Measurements from ENCODE around the gene PCYOX1L. TPM values are rescaled to one million over a fixed set of nuclear protein-coding genes. Genes with fewer than 3 reads are reported as not detected.

The PCYOX1L gene
- total and polyA plus RNA-seq, 2 donors (not counting 1 experiment from before 2014, with no cell fraction given), result 7.6 to 9.1 TPM

DNA sequence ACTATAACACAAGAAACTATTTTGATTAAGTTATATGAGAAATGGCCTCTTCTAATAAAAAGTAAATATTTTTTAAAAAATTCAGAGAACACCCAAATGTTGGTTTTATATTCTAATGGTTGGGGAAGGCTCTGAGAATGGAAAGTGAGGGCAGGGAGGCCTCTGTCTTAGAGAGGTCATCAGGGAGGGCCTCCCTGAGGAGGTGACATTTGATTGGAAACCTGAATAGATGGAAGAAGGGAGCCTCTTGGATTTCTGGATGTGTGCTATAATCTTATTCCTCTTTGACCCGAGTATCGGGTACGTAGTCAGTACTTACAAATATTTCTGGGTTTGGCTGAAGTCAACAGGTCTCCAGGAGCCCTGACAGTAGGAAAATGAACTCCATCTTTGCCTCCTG, 38.7 kb upstream of the PCYOX1L start:
- H3K9ac ChIP-seq (ENCODE audit: insufficient read depth, low read length), result no peak overlapping the region
- no peak overlapping the region for H3K4me3 ChIP-seq (replicated peaks in 1 of 4; ENCODE audit: control extremely low read depth in 1 of 4, insufficient read depth in 1 of 4, low read depth in 3 of 4, low read length in 4 of 4)
- DNase-seq (ENCODE audit: low read depth in 2 of 2), result no peak

DNA sequence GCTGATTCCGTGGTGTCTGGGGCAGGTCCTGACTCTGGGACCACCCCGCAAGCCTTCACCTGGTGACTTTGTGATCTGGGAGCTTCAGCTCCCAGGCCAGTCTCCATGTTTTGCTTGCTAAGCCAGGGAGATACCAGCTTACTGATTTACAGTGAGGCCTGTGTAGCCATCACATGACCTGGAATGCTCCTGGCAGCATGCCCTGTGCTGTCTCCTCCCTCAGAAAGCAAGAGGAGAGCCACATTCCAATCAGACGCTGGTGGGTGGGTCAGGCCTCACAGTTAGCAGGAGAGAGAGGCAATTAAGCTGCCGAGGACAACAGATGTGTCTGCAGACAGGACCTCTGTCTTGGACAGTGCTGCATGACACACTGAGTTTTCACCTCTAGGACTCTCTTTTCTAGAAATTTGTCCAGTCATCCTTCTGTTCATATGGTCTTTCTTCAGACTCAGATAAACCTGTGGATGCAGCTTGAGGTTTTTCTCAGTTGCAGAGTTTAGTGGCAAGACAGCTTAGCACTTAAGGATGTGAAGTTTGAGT, 37.0 kb upstream of the PCYOX1L start:
- TF ChIP-seq, protein P1, sequence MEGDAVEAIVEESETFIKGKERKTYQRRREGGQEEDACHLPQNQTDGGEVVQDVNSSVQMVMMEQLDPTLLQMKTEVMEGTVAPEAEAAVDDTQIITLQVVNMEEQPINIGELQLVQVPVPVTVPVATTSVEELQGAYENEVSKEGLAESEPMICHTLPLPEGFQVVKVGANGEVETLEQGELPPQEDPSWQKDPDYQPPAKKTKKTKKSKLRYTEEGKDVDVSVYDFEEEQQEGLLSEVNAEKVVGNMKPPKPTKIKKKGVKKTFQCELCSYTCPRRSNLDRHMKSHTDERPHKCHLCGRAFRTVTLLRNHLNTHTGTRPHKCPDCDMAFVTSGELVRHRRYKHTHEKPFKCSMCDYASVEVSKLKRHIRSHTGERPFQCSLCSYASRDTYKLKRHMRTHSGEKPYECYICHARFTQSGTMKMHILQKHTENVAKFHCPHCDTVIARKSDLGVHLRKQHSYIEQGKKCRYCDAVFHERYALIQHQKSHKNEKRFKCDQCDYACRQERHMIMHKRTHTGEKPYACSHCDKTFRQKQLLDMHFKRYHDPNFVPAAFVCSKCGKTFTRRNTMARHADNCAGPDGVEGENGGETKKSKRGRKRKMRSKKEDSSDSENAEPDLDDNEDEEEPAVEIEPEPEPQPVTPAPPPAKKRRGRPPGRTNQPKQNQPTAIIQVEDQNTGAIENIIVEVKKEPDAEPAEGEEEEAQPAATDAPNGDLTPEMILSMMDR (conservative IDR thresholded peaks at IDR 0.05 in 1 of 2, IDR thresholded peaks at IDR 0.05 in 1 of 2; ENCODE audit: low read depth in 1 of 2, low read length in 2 of 2), result no peak
- no peak for TF ChIP-seq EZH2 (IDR thresholded peaks at IDR 0.05; ENCODE audit: low read length, missing control alignments)
- Histone ChIP-seq H4K20me1 (ENCODE audit: control insufficient read depth, extremely low read depth, insufficient read depth, low read length) (no peaks in the 10 kb centered on the region), H3K4me3 (replicated peaks in 1 of 4; ENCODE audit: control extremely low read depth in 1 of 4, insufficient read depth in 1 of 4, low read depth in 3 of 4, low read length in 4 of 4) (no peak overlapping the region), H3K4me1 (ENCODE audit: control insufficient read depth, extremely low read depth, insufficient read depth, low read length) (peaks cover 10% of the 10 kb centered on the region), H3K79me2 (ENCODE audit: control insufficient read depth, insufficient read depth, low read length) (no peaks in the 10 kb centered on the region), H3K9ac (ENCODE audit: insufficient read depth, low read length) (no peak overlapping the region), H3K4me2 (ENCODE audit: extremely low read depth, insufficient read depth, low read length) (peak overlapping the region; percentile 62), H2AFZ (ENCODE audit: low read length) (peak overlapping the region; percentile 53), H3K36me3 (ENCODE audit: control insufficient read depth, insufficient read depth, low read length) (no peaks in the 10 kb centered on the region), H3K27me3 (ENCODE audit: control insufficient read depth, insufficient read depth, low read length) (no peaks in the 10 kb centered on the region), H3K27ac (ENCODE audit: insufficient read depth, low read length) (peak overlapping the region; percentile 57), H3K9me3 (ENCODE audit: control insufficient read depth, insufficient read depth, low read depth, low read length) (no peaks in the 10 kb centered on the region)
- DNase-seq (ENCODE audit: low read depth in 2 of 2), result peak; percentile 92 to 94

More for the DNA sequence above, 38.7 kb upstream of the PCYOX1L start:
- H3K27ac ChIP-seq (ENCODE audit: insufficient read depth, low read length), result no peak overlapping the region
- H3K4me2 ChIP-seq (ENCODE audit: extremely low read depth, insufficient read depth, low read length), result no peak overlapping the region
- no peaks in the 10 kb centered on the region for H4K20me1 ChIP-seq (ENCODE audit: control insufficient read depth, extremely low read depth, insufficient read depth, low read length)
- H3K4me1 ChIP-seq (ENCODE audit: control insufficient read depth, extremely low read depth, insufficient read depth, low read length), result peaks cover 10% of the 10 kb centered on the region
- no peaks in the 10 kb centered on the region for H3K27me3 ChIP-seq (ENCODE audit: control insufficient read depth, insufficient read depth, low read length)
- H3K9me3 ChIP-seq (ENCODE audit: control insufficient read depth, insufficient read depth, low read depth, low read length), result no peaks in the 10 kb centered on the region
- no peaks in the 10 kb centered on the region for H3K36me3 ChIP-seq (ENCODE audit: control insufficient read depth, insufficient read depth, low read length)
- H2AFZ ChIP-seq (ENCODE audit: low read length), result no peak overlapping the region
- no peaks in the 10 kb centered on the region for H3K79me2 ChIP-seq (ENCODE audit: control insufficient read depth, insufficient read depth, low read length)
- TF ChIP-seq, protein P1 (conservative IDR thresholded peaks at IDR 0.05 in 1 of 2, IDR thresholded peaks at IDR 0.05 in 1 of 2; ENCODE audit: low read depth in 1 of 2, low read length in 2 of 2), result no peak
- no peak for TF ChIP-seq EZH2 (IDR thresholded peaks at IDR 0.05; ENCODE audit: low read length, missing control alignments)

DNA sequence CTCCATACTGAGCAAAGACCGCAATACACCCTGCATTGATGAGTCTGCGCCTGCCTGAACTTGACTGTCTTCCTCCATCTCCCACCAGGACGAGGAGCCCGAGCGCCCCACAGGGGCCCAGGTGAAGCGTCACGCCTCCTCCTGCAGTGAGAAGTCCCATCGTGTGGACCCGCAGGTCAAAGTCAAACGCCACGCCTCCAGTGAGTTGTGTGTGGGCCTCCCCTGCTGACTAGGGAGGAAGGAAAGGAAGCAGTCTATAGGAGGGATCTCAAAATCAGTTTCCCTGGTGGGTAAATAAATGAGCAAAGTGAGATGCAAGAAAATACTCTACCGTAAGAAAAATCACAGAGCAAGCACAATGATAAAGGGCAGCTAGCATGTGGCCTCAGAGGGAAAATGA, 35.3 kb upstream of the PCYOX1L start:
- DNase-seq (ENCODE audit: low read depth in 2 of 2), result no peak
- Histone ChIP-seq H3K4me1 (ENCODE audit: control insufficient read depth, extremely low read depth, insufficient read depth, low read length) (peaks cover 10% of the 10 kb centered on the region), H4K20me1 (ENCODE audit: control insufficient read depth, extremely low read depth, insufficient read depth, low read length) (no peaks in the 10 kb centered on the region), H3K27me3 (ENCODE audit: control insufficient read depth, insufficient read depth, low read length) (no peaks in the 10 kb centered on the region), H3K4me3 (replicated peaks in 1 of 4; ENCODE audit: control extremely low read depth in 1 of 4, insufficient read depth in 1 of 4, low read depth in 3 of 4, low read length in 4 of 4) (no peak overlapping the region), H3K79me2 (ENCODE audit: control insufficient read depth, insufficient read depth, low read length) (no peaks in the 10 kb centered on the region), H3K9ac (ENCODE audit: insufficient read depth, low read length) (no peak overlapping the region), H3K9me3 (ENCODE audit: control insufficient read depth, insufficient read depth, low read depth, low read length) (no peaks in the 10 kb centered on the region), H3K36me3 (ENCODE audit: control insufficient read depth, insufficient read depth, low read length) (no peaks in the 10 kb centered on the region), H3K4me2 (ENCODE audit: extremely low read depth, insufficient read depth, low read length) (no peak overlapping the region), H3K27ac (ENCODE audit: insufficient read depth, low read length) (no peak overlapping the region), H2AFZ (ENCODE audit: low read length) (no peak overlapping the region)
- TF ChIP-seq EZH2 (IDR thresholded peaks at IDR 0.05; ENCODE audit: low read length, missing control alignments), result no peak
- TF ChIP-seq, protein P1 (conservative IDR thresholded peaks at IDR 0.05 in 1 of 2, IDR thresholded peaks at IDR 0.05 in 1 of 2; ENCODE audit: low read depth in 1 of 2, low read length in 2 of 2), result no peak

Data from fibroblast of lung (primary cell).